WTC11 (cell line): Measurements from ENCODE around the gene KRTAP2-4. TPM values are rescaled to one million over a fixed set of nuclear protein-coding genes. Genes with fewer than 3 reads are reported as not detected.
"Not testable (repeated sequence)": the region's sequence is repeated elsewhere in the genome, so short reads cannot be mapped to it uniquely, and the experiment has no call there.

Source experiments
- ATAC-seq: fragments of 200-7000 bp; cut with Tn5 transposase; 2 replicates; pipeline ENCODE4 v1.10.0; 2021; ENCODE audit warnings: mild to moderate bottlenecking, moderate library complexity
- CTCF ChIA-PET: fragments of 300-600 bp; sonication (Branson Sonifier 250); formaldehyde crosslinking; loops from one replicate; lab custom pipeline; 2021; ENCODE audit warnings: antibody characterized with exemption; lab: Charles Lee
- POLR2A ChIA-PET: fragments of 350-600 bp; sonication (Branson Sonifier 250); formaldehyde crosslinking; loops from one replicate; lab custom pipeline; 2021; ENCODE audit warnings: antibody characterized with exemption; lab: Charles Lee
- DNase-seq: peaks from one replicate; pipeline ENCODE4 v3.0.0; 2021; ENCODE audit warnings: low spot score
- H3K27ac Mint-ChIP-seq: 2 replicates; pipeline ENCODE4 v1.8.0; 2021; ENCODE audit warnings: mixed read lengths
- H3K27me3 Mint-ChIP-seq: 2 replicates; pipeline ENCODE4 v1.8.0; 2021; ENCODE audit warnings: low read depth, mild to moderate bottlenecking, moderate library complexity, mixed read lengths
- H3K36me3 Mint-ChIP-seq: 2 replicates; pipeline ENCODE4 v1.8.0; 2021; ENCODE audit warnings: mixed read lengths
- H3K4me1 Mint-ChIP-seq: 2 replicates; pipeline ENCODE4 v1.8.0; 2022; ENCODE audit warnings: mixed read lengths
- H3K4me3 Mint-ChIP-seq: 2 replicates; pipeline ENCODE4 v1.8.0; 2021; ENCODE audit warnings: mild to moderate bottlenecking, moderate library complexity, mixed read lengths
- H3K9me3 Mint-ChIP-seq: 2 replicates; pipeline ENCODE4 v1.8.0; 2021; ENCODE audit warnings: mixed read lengths
- HMGA2 ChIP-seq: fragments of 250-450 bp; sonication (Bioruptor Pico); IDR thresholded peaks from 2 replicates; pipeline ENCODE4 v1.4.0; 2021; ENCODE audit warnings: mild to moderate bottlenecking, moderate library complexity
- IRF1 ChIP-seq: sonication (generic); formaldehyde crosslinking; IDR thresholded peaks from 2 replicates; pipeline ENCODE4 v1.8.0; 2023; ENCODE audit warnings: missing genetic modification reagents
- JAZF1 ChIP-seq: fragments of 250-450 bp; sonication (Bioruptor Pico); IDR thresholded peaks from 2 replicates; pipeline ENCODE4 v1.9.0; 2021; ENCODE audit warnings: moderate library complexity, mild to moderate bottlenecking, inconsistent platforms
- MYBL2 ChIP-seq: sonication (generic); formaldehyde crosslinking; IDR thresholded peaks from 2 replicates; pipeline ENCODE4 v1.8.1; 2023; ENCODE audit warnings: mild to moderate bottlenecking, moderate library complexity, missing genetic modification reagents
- NR1H2 ChIP-seq: sonication (generic); formaldehyde crosslinking; IDR thresholded peaks from 2 replicates; pipeline ENCODE4 v1.9.0; 2021; ENCODE audit warnings: mild to moderate bottlenecking, moderate library complexity, missing genetic modification reagents
- NR2C2 ChIP-seq: sonication (generic); formaldehyde crosslinking; IDR thresholded peaks from 2 replicates; pipeline ENCODE4 v1.8.0; 2022; ENCODE audit warnings: mild to moderate bottlenecking, missing genetic modification reagents
- RELA ChIP-seq: sonication (generic); formaldehyde crosslinking; IDR thresholded peaks from 2 replicates; pipeline ENCODE4 v1.8.1; 2022; ENCODE audit warnings: missing genetic modification reagents, mild to moderate bottlenecking, borderline replicate concordance
- RORB ChIP-seq: fragments of 250-450 bp; sonication (Bioruptor Pico); IDR thresholded peaks from 2 replicates; pipeline ENCODE4 v1.9.0; 2021; ENCODE audit warnings: mild to moderate bottlenecking
- SMAD4 ChIP-seq: sonication (generic); formaldehyde crosslinking; IDR thresholded peaks from 2 replicates; pipeline ENCODE4 v1.8.0; 2022; ENCODE audit warnings: mild to moderate bottlenecking, missing genetic modification reagents
- ZNF219 ChIP-seq: sonication (generic); formaldehyde crosslinking; IDR thresholded peaks from 2 replicates; pipeline ENCODE4 v1.8.0; 2023; ENCODE audit warnings: missing genetic modification reagents, mild to moderate bottlenecking, borderline replicate concordance
- ZNF232 ChIP-seq: sonication (generic); formaldehyde crosslinking; IDR thresholded peaks from 2 replicates; pipeline ENCODE4 v1.8.0; 2022; ENCODE audit warnings: mild to moderate bottlenecking, missing genetic modification reagents
- ZNF263 ChIP-seq: sonication (generic); formaldehyde crosslinking; IDR thresholded peaks from 2 replicates; pipeline ENCODE4 v1.8.1; 2022; ENCODE audit warnings: low read depth, mild to moderate bottlenecking, moderate library complexity, missing genetic modification reagents
- ZNF396 ChIP-seq: fragments of 250-450 bp; sonication (Bioruptor Pico); IDR thresholded peaks from 2 replicates; pipeline ENCODE4 v1.8.0; 2021; ENCODE audit warnings: mild to moderate bottlenecking, moderate library complexity, borderline replicate concordance
- total RNA-seq: library from RNA; stranded (reverse); gene quantifications from 3 replicates; pipeline ENCODE4 v1.2.3, GENCODE V29; 2021
- TF ChIP-seq, protein P1 (sequence below): sonication (generic); formaldehyde crosslinking; IDR thresholded peaks from 2 replicates; pipeline ENCODE4 v1.8.0; 2022; ENCODE audit warnings: mild to moderate bottlenecking, missing genetic modification reagents
- TF ChIP-seq, protein P2 (sequence below): sonication (generic); formaldehyde crosslinking; IDR thresholded peaks from 2 replicates; pipeline ENCODE4 v1.8.0; 2022; ENCODE audit warnings: mild to moderate bottlenecking, missing genetic modification reagents
- TF ChIP-seq, protein P3 (sequence below): sonication (generic); formaldehyde crosslinking; IDR thresholded peaks from 2 replicates; pipeline ENCODE4 v1.8.1; 2023; ENCODE audit warnings: mild to moderate bottlenecking, missing genetic modification reagents
- TF ChIP-seq, protein P4 (sequence below): sonication (generic); formaldehyde crosslinking; conservative IDR thresholded peaks from 2 replicates; pipeline ENCODE4 v1.8.1; 2023; ENCODE audit warnings: mild to moderate bottlenecking, low read depth, missing genetic modification reagents, moderate library complexity

KRTAP2-4 gene
- total RNA-seq, 1 experiment from 2014 or later: not detected

DNA sequence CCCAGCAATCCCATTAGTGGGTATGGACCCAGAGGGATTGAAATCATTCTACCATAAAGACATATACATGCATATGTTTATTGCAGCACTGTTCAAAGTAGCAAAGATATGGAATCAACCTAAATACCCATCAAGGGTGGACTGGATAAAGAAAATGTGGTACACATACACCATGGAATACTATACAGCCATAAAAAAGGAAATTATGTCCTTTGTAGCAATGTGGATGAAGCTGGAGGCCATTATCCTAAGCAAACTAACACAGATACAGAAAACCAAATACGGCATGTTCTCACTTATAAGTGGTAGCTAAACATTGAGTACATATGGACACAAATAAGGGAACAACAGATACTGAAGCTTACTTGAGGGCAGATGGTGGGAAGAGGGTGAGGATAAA is 8.1 kb downstream of the KRTAP2-4 start:
- DNase-seq (no peak), ATAC-seq (no peak)
- H3K27me3 Mint-ChIP-seq: no peaks in the 10 kb centered on the region
- H3K4me3 Mint-ChIP-seq: no peak overlapping the region
- ChIA-PET POLR2A (no interaction called here), CTCF (no interaction called here)
- no peak for TF ChIP-seq NR1H2 (CRISPR knock-in tag)
- TF ChIP-seq ZNF396 (CRISPR knock-in tag): no peak
- no peak for TF ChIP-seq ZNF232 (CRISPR knock-in tag)
- TF ChIP-seq JAZF1 (CRISPR knock-in tag): no peak
- no peak for TF ChIP-seq RELA (CRISPR knock-in tag)
- TF ChIP-seq MYBL2 (CRISPR knock-in tag): no peak
- TF ChIP-seq, protein P1, sequence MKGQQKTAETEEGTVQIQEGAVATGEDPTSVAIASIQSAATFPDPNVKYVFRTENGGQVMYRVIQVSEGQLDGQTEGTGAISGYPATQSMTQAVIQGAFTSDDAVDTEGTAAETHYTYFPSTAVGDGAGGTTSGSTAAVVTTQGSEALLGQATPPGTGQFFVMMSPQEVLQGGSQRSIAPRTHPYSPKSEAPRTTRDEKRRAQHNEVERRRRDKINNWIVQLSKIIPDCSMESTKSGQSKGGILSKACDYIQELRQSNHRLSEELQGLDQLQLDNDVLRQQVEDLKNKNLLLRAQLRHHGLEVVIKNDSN (CRISPR knock-in tag): no peak
- TF ChIP-seq SMAD4: no peak
- TF ChIP-seq NR2C2 (CRISPR knock-in tag): no peak
- TF ChIP-seq, protein P2, sequence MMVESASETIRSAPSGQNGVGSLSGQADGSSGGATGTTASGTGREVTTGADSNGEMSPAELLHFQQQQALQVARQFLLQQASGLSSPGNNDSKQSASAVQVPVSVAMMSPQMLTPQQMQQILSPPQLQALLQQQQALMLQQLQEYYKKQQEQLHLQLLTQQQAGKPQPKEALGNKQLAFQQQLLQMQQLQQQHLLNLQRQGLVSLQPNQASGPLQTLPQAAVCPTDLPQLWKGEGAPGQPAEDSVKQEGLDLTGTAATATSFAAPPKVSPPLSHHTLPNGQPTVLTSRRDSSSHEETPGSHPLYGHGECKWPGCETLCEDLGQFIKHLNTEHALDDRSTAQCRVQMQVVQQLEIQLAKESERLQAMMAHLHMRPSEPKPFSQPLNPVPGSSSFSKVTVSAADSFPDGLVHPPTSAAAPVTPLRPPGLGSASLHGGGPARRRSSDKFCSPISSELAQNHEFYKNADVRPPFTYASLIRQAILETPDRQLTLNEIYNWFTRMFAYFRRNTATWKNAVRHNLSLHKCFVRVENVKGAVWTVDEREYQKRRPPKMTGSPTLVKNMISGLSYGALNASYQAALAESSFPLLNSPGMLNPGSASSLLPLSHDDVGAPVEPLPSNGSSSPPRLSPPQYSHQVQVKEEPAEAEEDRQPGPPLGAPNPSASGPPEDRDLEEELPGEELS (CRISPR knock-in tag): no peak
- TF ChIP-seq ZNF219 (CRISPR knock-in tag): no peak
- TF ChIP-seq, protein P3, sequence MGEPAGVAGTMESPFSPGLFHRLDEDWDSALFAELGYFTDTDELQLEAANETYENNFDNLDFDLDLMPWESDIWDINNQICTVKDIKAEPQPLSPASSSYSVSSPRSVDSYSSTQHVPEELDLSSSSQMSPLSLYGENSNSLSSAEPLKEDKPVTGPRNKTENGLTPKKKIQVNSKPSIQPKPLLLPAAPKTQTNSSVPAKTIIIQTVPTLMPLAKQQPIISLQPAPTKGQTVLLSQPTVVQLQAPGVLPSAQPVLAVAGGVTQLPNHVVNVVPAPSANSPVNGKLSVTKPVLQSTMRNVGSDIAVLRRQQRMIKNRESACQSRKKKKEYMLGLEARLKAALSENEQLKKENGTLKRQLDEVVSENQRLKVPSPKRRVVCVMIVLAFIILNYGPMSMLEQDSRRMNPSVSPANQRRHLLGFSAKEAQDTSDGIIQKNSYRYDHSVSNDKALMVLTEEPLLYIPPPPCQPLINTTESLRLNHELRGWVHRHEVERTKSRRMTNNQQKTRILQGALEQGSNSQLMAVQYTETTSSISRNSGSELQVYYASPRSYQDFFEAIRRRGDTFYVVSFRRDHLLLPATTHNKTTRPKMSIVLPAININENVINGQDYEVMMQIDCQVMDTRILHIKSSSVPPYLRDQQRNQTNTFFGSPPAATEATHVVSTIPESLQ: no peak
- no peak for TF ChIP-seq RORB (CRISPR knock-in tag)
- TF ChIP-seq IRF1 (CRISPR knock-in tag): no peak
- TF ChIP-seq, protein P4, sequence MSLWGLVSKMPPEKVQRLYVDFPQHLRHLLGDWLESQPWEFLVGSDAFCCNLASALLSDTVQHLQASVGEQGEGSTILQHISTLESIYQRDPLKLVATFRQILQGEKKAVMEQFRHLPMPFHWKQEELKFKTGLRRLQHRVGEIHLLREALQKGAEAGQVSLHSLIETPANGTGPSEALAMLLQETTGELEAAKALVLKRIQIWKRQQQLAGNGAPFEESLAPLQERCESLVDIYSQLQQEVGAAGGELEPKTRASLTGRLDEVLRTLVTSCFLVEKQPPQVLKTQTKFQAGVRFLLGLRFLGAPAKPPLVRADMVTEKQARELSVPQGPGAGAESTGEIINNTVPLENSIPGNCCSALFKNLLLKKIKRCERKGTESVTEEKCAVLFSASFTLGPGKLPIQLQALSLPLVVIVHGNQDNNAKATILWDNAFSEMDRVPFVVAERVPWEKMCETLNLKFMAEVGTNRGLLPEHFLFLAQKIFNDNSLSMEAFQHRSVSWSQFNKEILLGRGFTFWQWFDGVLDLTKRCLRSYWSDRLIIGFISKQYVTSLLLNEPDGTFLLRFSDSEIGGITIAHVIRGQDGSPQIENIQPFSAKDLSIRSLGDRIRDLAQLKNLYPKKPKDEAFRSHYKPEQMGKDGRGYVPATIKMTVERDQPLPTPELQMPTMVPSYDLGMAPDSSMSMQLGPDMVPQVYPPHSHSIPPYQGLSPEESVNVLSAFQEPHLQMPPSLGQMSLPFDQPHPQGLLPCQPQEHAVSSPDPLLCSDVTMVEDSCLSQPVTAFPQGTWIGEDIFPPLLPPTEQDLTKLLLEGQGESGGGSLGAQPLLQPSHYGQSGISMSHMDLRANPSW: no peak
- no peak for TF ChIP-seq ZNF263 (CRISPR knock-in tag)
- TF ChIP-seq HMGA2 (CRISPR knock-in tag): no peak
- H3K4me1 Mint-ChIP-seq: peaks cover 17% of the 10 kb centered on the region
- peaks cover 4% of the 10 kb centered on the region; the same call in 1 of the 2 replicates for H3K36me3 Mint-ChIP-seq
- H3K27ac Mint-ChIP-seq: no peak overlapping the region
- H3K9me3 Mint-ChIP-seq: peaks cover 8% of the 10 kb centered on the region

DNA sequence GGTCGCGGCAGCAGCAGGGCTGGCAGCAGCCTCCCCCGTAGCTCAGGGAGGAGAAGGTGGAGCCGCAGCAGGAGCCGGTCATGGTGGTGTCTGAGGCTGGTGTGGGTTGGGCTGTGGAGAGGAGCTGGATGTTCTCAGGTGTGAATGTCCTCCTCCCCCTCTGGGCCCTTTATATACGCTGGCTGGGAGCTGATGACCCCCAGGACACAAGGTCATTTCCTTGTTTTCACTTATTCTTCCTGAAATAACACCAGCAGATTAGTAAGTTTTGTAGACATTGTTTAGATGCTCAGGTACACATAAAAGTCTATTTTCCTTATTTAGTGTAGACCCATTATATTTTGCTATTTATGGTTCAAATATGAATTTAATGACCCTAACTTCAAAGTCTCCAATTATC is 10.5 kb downstream of the KRTAP2-4 start, which contains the start of gene KRTAP2-2:
Gene KRTAP2-2 (minus strand): TSS at position 101 of the 400 bp plus-strand sequence. CDS start 19 bp downstream, at position 82.
- H3K4me1 Mint-ChIP-seq: peaks cover 20% of the 10 kb centered on the region
- H3K36me3 Mint-ChIP-seq, H3K4me3 Mint-ChIP-seq, H3K9me3 Mint-ChIP-seq, ATAC-seq, CTCF ChIA-PET, POLR2A ChIA-PET, H3K27me3 Mint-ChIP-seq, DNase-seq, H3K27ac Mint-ChIP-seq: not testable (repeated sequence)

DNA sequence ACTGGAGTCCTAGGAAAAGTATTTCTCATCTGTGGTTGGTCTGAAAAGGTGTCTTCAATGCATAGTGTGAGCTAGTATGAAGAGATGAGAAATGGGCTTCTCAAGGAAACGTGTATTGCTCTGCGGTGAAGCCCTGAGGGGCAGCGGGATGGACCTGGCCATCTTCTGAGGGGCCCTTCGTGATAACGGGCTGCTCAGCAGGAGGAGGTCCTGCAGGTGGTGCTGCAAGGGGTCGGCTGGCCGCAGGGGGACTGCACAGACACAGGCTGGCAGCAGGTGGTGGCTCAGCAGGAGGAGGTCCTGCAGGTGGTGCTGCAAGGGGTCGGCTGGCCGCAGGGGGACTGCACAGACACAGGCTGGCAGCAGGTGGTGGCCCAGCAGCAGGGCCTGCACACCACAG is 11.1 kb downstream of the KRTAP2-4 start:
- H3K36me3 Mint-ChIP-seq, ATAC-seq, POLR2A ChIA-PET, DNase-seq, H3K27me3 Mint-ChIP-seq, CTCF ChIA-PET, H3K4me3 Mint-ChIP-seq, H3K9me3 Mint-ChIP-seq, H3K27ac Mint-ChIP-seq: not testable (repeated sequence)
- H3K4me1 Mint-ChIP-seq: peaks cover 23% of the 10 kb centered on the region
